PC-9 (cell line): Measurements from ENCODE around the gene PEMT.

ENCODE experiments used
- EZH2 ChIP-seq: fragments of 200-600 bp; sonication (generic); IDR thresholded peaks from 2 replicates; pipeline ENCODE4 v1.8.0; 2017; ENCODE audit warnings: antibody characterized with exemption, low read depth
- TF ChIP-seq, protein P1 (sequence below): fragments of 200-600 bp; sonication (generic); conservative IDR thresholded peaks from 2 replicates; pipeline ENCODE4 v1.6.1; 2017; ENCODE audit warnings: mixed run types, antibody characterized with exemption, mild to moderate bottlenecking, moderate library complexity

DNA sequence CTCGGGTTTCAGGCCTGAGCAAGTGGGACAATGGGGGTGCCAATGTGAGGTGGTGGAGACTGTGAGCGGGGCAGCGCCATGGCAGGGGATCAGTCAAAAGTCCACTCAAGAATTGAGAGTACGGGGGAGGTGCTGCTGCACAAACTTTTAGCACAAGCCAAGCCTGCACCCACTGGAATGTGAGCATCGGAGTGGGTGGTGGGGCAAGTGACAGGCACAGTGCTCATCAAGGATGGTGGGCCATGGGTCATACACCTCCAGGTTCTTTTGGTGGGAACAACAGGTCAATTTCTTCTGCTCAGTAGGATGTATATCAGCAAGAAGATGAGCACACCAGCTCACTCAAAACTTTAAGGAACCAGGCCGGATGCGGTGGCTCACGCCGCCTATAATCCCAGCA, 32.4 kb upstream of the PEMT start:
- TF ChIP-seq, protein P1, sequence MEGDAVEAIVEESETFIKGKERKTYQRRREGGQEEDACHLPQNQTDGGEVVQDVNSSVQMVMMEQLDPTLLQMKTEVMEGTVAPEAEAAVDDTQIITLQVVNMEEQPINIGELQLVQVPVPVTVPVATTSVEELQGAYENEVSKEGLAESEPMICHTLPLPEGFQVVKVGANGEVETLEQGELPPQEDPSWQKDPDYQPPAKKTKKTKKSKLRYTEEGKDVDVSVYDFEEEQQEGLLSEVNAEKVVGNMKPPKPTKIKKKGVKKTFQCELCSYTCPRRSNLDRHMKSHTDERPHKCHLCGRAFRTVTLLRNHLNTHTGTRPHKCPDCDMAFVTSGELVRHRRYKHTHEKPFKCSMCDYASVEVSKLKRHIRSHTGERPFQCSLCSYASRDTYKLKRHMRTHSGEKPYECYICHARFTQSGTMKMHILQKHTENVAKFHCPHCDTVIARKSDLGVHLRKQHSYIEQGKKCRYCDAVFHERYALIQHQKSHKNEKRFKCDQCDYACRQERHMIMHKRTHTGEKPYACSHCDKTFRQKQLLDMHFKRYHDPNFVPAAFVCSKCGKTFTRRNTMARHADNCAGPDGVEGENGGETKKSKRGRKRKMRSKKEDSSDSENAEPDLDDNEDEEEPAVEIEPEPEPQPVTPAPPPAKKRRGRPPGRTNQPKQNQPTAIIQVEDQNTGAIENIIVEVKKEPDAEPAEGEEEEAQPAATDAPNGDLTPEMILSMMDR = no peak
- no peak for TF ChIP-seq EZH2
